Thoracic aorta (tissue), 2 donors: Measurements from ENCODE around the gene TCHH. TPM values are rescaled to one million over a fixed set of nuclear protein-coding genes. Genes with fewer than 3 reads are reported as not detected.

Experiments used
- ATAC-seq: fragments of 150-250 bp; one replicate; pipeline ENCODE4 v1.8.0; 2017; ENCODE audit warnings: low read depth; ENCODE audit not compliant: insufficient number of reproducible peaks, low FRiP score
- DNase-seq: peaks from one replicate; pipeline ENCODE4 v3.0.0-alpha.2; 2020; ENCODE audit warnings: low spot score
- H3K27ac ChIP-seq, 2 donors: fragments of 200-600 bp; sonication (generic); 1 replicate in 1 of 2; 2 replicates in 1 of 2; pipeline ENCODE4 v1.5.1; 2016; ENCODE audit warnings: mild to moderate bottlenecking in 2 of 2, moderate library complexity in 2 of 2
- H3K27me3 ChIP-seq: fragments of 200-600 bp; sonication (generic); replicated peaks from 2 replicates; pipeline ENCODE4 v1.6.0; 2016; ENCODE audit warnings: mild to moderate bottlenecking; ENCODE audit not compliant: insufficient read depth
- H3K36me3 ChIP-seq: fragments of 200-600 bp; sonication (generic); one replicate; pipeline ENCODE4 v1.5.1; 2016
- H3K4me1 ChIP-seq, 2 donors: fragments of 200-600 bp; sonication (generic); 1 replicate in 1 of 2; 2 replicates in 1 of 2; pipeline versions ENCODE4 v1.5.1 to v1.6.0; 2016; ENCODE audit warnings: low read depth in 2 of 2, mild to moderate bottlenecking in 1 of 2; ENCODE audit not compliant: control insufficient read depth in 1 of 2
- H3K4me3 ChIP-seq: fragments of 200-600 bp; sonication (generic); 2 replicates; pipeline ENCODE4 v1.5.1; 2016; ENCODE audit warnings: mild to moderate bottlenecking
- H3K9me3 ChIP-seq: fragments of 200-600 bp; sonication (generic); 2 replicates; pipeline ENCODE4 v1.5.1; 2016
- CTCF ChIP-seq: fragments of 200-600 bp; sonication (generic); IDR thresholded peaks from one replicate; pipeline ENCODE4 v1.5.1; 2019; ENCODE audit warnings: antibody characterized with exemption
- total RNA-seq, 2 donors: library from RNA; depleted of rRNA; stranded (reverse); fragments of >200 nt; gene quantifications; one replicate each; pipeline versions ENCODE4 v1.1.0 to v1.2.3, GENCODE V29; 2016

TCHH gene
- total RNA-seq, 2 donors from 2014 or later: 0.41 to 0.49 TPM

- Histone ChIP-seq H3K27me3 (no peaks in the 10 kb centered on the region), H3K4me1 (no peaks in the 10 kb centered on the region)
- ATAC-seq: no peak
These were observed 10.7 kb upstream of the TCHH start for GRCh38 chr1:152125834-152126443.

GRCh38 chr1:152118915-152119314 is 3.7 kb upstream of the TCHH start:
- Histone ChIP-seq H3K4me3 (no peak overlapping the region), H3K27ac (no peak overlapping the region), H3K9me3 (no peaks in the 10 kb centered on the region), H3K36me3 (no peaks in the 10 kb centered on the region), H3K27me3 (no peaks in the 10 kb centered on the region), H3K4me1 (no peaks in the 10 kb centered on the region)
- DNase-seq (no peak), ATAC-seq (no peak)
- no peak for TF ChIP-seq CTCF

More at GRCh38 chr1:152125834-152126443, 10.7 kb upstream of the TCHH start:
- Histone ChIP-seq H3K9me3 (no peaks in the 10 kb centered on the region), H3K36me3 (no peaks in the 10 kb centered on the region), H3K4me3 (no peak overlapping the region), H3K27ac (no peak overlapping the region)
- no peak for TF ChIP-seq CTCF
- no peak for DNase-seq

GRCh38 chr1:152112885-152113432 is 2.3 kb downstream of the TCHH start:
- H3K4me1 ChIP-seq: peaks cover 29 to 38% of the 10 kb centered on the region in 2 donors
- no peaks in the 10 kb centered on the region for H3K36me3 ChIP-seq
- DNase-seq (no peak), ATAC-seq (no peak)
- H3K27ac ChIP-seq: no peak overlapping the region
- H3K9me3 ChIP-seq: no peaks in the 10 kb centered on the region
- no peak for TF ChIP-seq CTCF
- peak overlapping the region; percentile 77 for H3K4me3 ChIP-seq
- peaks cover 4% of the 10 kb centered on the region for H3K27me3 ChIP-seq

GRCh38 chr1:152112101-152112884 is 3.0 kb downstream of the TCHH start:
- peaks cover 29 to 38% of the 10 kb centered on the region in 2 donors for H3K4me1 ChIP-seq
- H3K36me3 ChIP-seq: no peaks in the 10 kb centered on the region
- DNase-seq: no peak
- H3K4me3 ChIP-seq: peak overlapping the region; percentile 77
- no peak for TF ChIP-seq CTCF
- H3K27ac ChIP-seq: no peak overlapping the region
- no peaks in the 10 kb centered on the region for H3K9me3 ChIP-seq
- ATAC-seq: no peak
- H3K27me3 ChIP-seq: peaks cover 4% of the 10 kb centered on the region

GRCh38 chr1:152111515-152111968 is 3.7 kb downstream of the TCHH start:
- no peak for ATAC-seq
- H3K27ac ChIP-seq: no peak overlapping the region
- no peak for TF ChIP-seq CTCF
- peak overlapping the region; percentile 77 for H3K4me3 ChIP-seq
- peaks cover 4% of the 10 kb centered on the region for H3K27me3 ChIP-seq
- peaks cover 29 to 38% of the 10 kb centered on the region in 2 donors for H3K4me1 ChIP-seq
- no peaks in the 10 kb centered on the region for H3K36me3 ChIP-seq
- no peak for DNase-seq
- H3K9me3 ChIP-seq: no peaks in the 10 kb centered on the region
